Inflammatory macrophage treated with lipopolysaccharide for 1 hour (primary cell): Measurements from ENCODE around the gene PCDHA10.

ENCODE experiments used
- DNase-seq, 2 donors: peaks; one replicate each; pipeline ENCODE4 v3.0.0-alpha.2; 2020 to 2022

The PCDHA10 gene

GRCh38 chr5:140883927-140884697 lies 28.4 kb downstream of the PCDHA10 start:
- DNase-seq = no peak

- no peak for DNase-seq
Measured at GRCh38 chr5:140916325-140916724, 60.6 kb downstream of the PCDHA10 start.
